Esophagus muscularis mucosa (tissue), 4 donors: Measurements from ENCODE around the gene ZNF142. TPM values are rescaled to one million over a fixed set of nuclear protein-coding genes. Genes with fewer than 3 reads are reported as not detected.

Experiments
- DNase-seq: peaks from one replicate; pipeline ENCODE4 v3.0.0-alpha.2; 2017; ENCODE audit errors: extremely low spot score
- H3K27ac ChIP-seq, 4 donors: fragments of 200-600 bp; sonication (generic); replicated peaks in 1 of 4; 1 replicate in 3 of 4; 2 replicates in 1 of 4; pipeline ENCODE4 v1.5.1; 2016 to 2019; ENCODE audit warnings: mild to moderate bottlenecking in 1 of 4
- H3K27me3 ChIP-seq, 4 donors: fragments of 200-600 bp; sonication (generic); one replicate each; pipeline versions ENCODE4 v1.5.1 to v1.6.0; 2016 to 2019
- H3K36me3 ChIP-seq, 4 donors: fragments of 200-600 bp; sonication (generic); one replicate each; pipeline ENCODE4 v1.5.1; 2016 to 2019
- H3K4me1 ChIP-seq, 4 donors: fragments of 200-600 bp; sonication (generic); one replicate each; pipeline ENCODE4 v1.5.1; 2016 to 2019
- H3K4me3 ChIP-seq, 4 donors: fragments of 200-600 bp; sonication (generic); 1 replicate in 2 of 4; 2 replicates in 2 of 4; pipeline ENCODE4 v1.5.1; 2016 to 2019; ENCODE audit warnings: mild to moderate bottlenecking in 4 of 4, moderate library complexity in 1 of 4
- H3K9me3 ChIP-seq, 4 donors: fragments of 200-600 bp; sonication (generic); 1 replicate in 3 of 4; 2 replicates in 1 of 4; pipeline ENCODE4 v1.5.1; 2016 to 2019
- EP300 ChIP-seq: sonication (generic); formaldehyde crosslinking; IDR thresholded peaks from one replicate; pipeline ENCODE4 v1.6.1; 2017; ENCODE audit warnings: antibody characterized with exemption
- POLR2A ChIP-seq: fragments of 450-650 bp; IDR thresholded peaks from one replicate; pipeline ENCODE4 v1.6.1; 2017; ENCODE audit warnings: antibody characterized with exemption, moderate library complexity, mild to moderate bottlenecking, low read depth
- POLR2AphosphoS5 ChIP-seq, 2 donors: sonication (generic); formaldehyde crosslinking; IDR thresholded peaks; one replicate each; pipeline ENCODE4 v1.6.1; 2017; ENCODE audit warnings: antibody characterized with exemption in 2 of 2
- WGBS: methylation state at CpG from one replicate; pipeline ENCODE4 v1.1.5; 2018; 5-methylcytosine and 5-hydroxymethylcytosine counted together
- intact Hi-C: fragments of 100-400 bp; cut with DNase I; formaldehyde crosslinking; loops from one replicate; pipeline ENCODE4 v1.15.1; 2023
- total RNA-seq, 4 donors: library from RNA; depleted of rRNA; stranded (reverse); fragments of >200 nt; gene quantifications; one replicate each; pipeline versions ENCODE4 v1.1.0 to v1.2.1, GENCODE V29; 2016
- TF ChIP-seq, protein P1 (sequence below), 3 experiments: fragments of 200-600 bp in 2 of 3; fragments of 450-650 bp in 1 of 3; sonication (generic) in 2 of 3; IDR thresholded peaks; one replicate each; pipeline ENCODE4 v1.5.1; 2017 to 2019; ENCODE audit warnings: antibody characterized with exemption in 3 of 3, mild to moderate bottlenecking in 2 of 3, moderate library complexity in 1 of 3

The ZNF142 gene
- 10 to 100 TPM; 17.4 to 33.6 (median 26.3) TPM for total RNA-seq

DNA sequence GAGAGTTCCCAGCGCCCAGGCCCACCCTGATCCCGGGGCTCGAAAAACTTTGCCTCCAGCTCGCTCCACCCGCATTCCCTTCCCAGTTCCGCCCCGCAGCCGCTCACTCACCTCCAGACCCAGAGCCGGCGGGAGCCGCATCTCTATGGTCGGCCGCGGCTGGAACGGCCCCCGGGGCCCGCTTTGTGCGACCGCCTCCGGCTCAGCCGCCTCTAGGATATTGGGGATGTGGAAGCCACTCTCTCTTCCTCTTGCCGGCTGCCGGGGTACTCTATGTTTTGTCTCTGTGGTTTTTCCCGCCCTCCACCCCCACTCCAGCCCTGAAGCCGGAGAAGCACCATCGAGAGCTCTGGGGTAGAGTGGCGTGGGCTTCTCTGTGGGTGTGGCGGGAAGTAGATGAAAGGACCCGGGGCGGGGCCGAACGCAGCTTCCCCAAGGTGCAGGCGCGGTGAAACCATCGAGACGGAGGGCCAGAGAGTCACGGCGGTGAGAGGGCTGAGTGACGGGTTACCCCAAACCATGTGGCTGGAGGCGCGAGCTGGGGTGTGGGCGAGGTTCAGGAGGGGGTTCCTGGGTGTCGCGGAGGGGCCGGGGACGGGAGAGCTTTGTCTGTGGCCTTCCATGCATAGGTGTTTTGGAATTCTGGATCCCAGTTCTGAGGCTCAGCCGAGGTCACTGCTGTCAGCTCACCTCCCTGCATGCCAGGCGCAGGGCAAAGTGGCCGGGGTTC, at the start of gene ZNF142, which contains the start of gene BCS1L:
ZNF142 (minus strand) TSS at position 366 of the 730 bp plus-strand sequence. CDS start 3,194 bp downstream, outside the sequence.
BCS1L (plus strand) TSS at position 426 of the 730 bp plus-strand sequence. CDS start 1,305 bp downstream, outside the sequence.
- peak; percentile 97 for DNase-seq
- 2% methylated on average over 20 of the region's 49 CpGs for WGBS
- TF ChIP-seq POLR2AphosphoS5 (IDR thresholded peaks at IDR 0.05) (peak; percentile 65 to 81), POLR2A (no peak)
- H3K4me3 ChIP-seq: peak within 1 kb of the TSS; percentile 81 to 97 (median 88)
- no peaks in the 10 kb centered on the region for H3K9me3 ChIP-seq
- no peaks in the 10 kb centered on the region for H3K27me3 ChIP-seq
- peaks cover 43 to 65% (median 49%) of the 10 kb centered on the region in 4 donors for H3K36me3 ChIP-seq
- intact Hi-C loops: no loop called here
- peak within 1 kb of the TSS; percentile 76 to 83 (median 78) for H3K27ac ChIP-seq
- H3K4me1 ChIP-seq: peaks cover 22 to 43% (median 28%) of the 10 kb centered on the region in 4 donors

- Histone ChIP-seq H3K4me1 (peaks cover 4 to 20% (median 20%) of the 10 kb centered on the region in 4 donors), H3K27me3 (no peaks in the 10 kb centered on the region), H3K27ac (no peak overlapping the region), H3K4me3 (no peak overlapping the region), H3K9me3 (no peaks in the 10 kb centered on the region), H3K36me3 (no peaks in the 10 kb centered on the region)
- TF ChIP-seq EP300 (no peak), POLR2A (no peak), POLR2AphosphoS5 (IDR thresholded peaks at IDR 0.05) (no peak)
- TF ChIP-seq, protein P1, sequence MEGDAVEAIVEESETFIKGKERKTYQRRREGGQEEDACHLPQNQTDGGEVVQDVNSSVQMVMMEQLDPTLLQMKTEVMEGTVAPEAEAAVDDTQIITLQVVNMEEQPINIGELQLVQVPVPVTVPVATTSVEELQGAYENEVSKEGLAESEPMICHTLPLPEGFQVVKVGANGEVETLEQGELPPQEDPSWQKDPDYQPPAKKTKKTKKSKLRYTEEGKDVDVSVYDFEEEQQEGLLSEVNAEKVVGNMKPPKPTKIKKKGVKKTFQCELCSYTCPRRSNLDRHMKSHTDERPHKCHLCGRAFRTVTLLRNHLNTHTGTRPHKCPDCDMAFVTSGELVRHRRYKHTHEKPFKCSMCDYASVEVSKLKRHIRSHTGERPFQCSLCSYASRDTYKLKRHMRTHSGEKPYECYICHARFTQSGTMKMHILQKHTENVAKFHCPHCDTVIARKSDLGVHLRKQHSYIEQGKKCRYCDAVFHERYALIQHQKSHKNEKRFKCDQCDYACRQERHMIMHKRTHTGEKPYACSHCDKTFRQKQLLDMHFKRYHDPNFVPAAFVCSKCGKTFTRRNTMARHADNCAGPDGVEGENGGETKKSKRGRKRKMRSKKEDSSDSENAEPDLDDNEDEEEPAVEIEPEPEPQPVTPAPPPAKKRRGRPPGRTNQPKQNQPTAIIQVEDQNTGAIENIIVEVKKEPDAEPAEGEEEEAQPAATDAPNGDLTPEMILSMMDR (IDR thresholded peaks at IDR 0.05): no peak
- DNase-seq: no peak
- intact Hi-C loops: no loop called here
- WGBS: 92% methylated on average over 4 of the region's 4 CpGs
These were observed 48.7 kb upstream of the ZNF142 start for GRCh38 chr2:218708086-218708485.

DNA sequence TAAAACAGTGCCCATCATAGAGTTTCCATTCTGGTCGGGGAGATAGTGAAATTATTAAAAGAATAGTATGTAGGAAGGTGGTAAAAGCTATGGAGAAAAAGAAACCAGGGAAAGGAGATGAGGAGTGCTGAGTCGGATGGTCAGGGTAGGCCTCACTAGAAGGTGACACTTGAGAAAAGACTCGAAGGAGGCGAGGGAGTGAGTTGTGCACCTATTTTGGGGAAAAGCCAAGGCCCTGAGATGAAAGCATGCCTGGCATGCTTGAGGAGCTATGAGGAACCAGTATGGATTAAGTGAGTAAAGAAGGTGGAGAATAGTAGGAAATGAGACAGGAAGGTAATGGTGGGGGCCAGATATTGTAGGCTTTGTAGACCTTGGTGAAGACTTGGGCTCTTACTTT, 43.9 kb upstream of the ZNF142 start:
- TF ChIP-seq POLR2A (no peak), EP300 (no peak), POLR2AphosphoS5 (IDR thresholded peaks at IDR 0.05) (no peak)
- Histone ChIP-seq H3K4me1 (no peaks in the 10 kb centered on the region), H3K27ac (no peak overlapping the region), H3K27me3 (no peaks in the 10 kb centered on the region), H3K9me3 (no peaks in the 10 kb centered on the region), H3K36me3 (peaks cover 14 to 42% (median 21%) of the 10 kb centered on the region in 4 donors), H3K4me3 (no peak overlapping the region)
- 87% methylated on average over 4 of the region's 4 CpGs for WGBS
- DNase-seq: no peak
- intact Hi-C loops: no loop called here

GRCh38 chr2:218701806-218702205, 42.4 kb upstream of the ZNF142 start:
- DNase-seq: no peak
- intact Hi-C loops: no loop called here
- TF ChIP-seq EP300 (no peak), POLR2A (no peak), POLR2AphosphoS5 (IDR thresholded peaks at IDR 0.05) (no peak)
- TF ChIP-seq, protein P1 (IDR thresholded peaks at IDR 0.05): no peak
- 87% methylated on average over 2 of the region's 2 CpGs for WGBS
- H3K36me3 ChIP-seq: peaks cover 15 to 58% (median 28%) of the 10 kb centered on the region in 4 donors
- H3K27ac ChIP-seq: no peak overlapping the region
- no peaks in the 10 kb centered on the region for H3K4me1 ChIP-seq
- H3K27me3 ChIP-seq: no peaks in the 10 kb centered on the region
- no peaks in the 10 kb centered on the region for H3K9me3 ChIP-seq
- H3K4me3 ChIP-seq: no peak overlapping the region

GRCh38 chr2:218698885-218699284, 39.5 kb upstream of the ZNF142 start:
- Histone ChIP-seq H3K36me3 (peaks cover 22 to 83% (median 42%) of the 10 kb centered on the region in 4 donors), H3K27me3 (no peaks in the 10 kb centered on the region), H3K27ac (no peak overlapping the region), H3K4me1 (no peaks in the 10 kb centered on the region), H3K4me3 (no peak overlapping the region), H3K9me3 (no peaks in the 10 kb centered on the region)
- TF ChIP-seq, protein P1 (IDR thresholded peaks at IDR 0.05): no peak
- TF ChIP-seq POLR2AphosphoS5 (IDR thresholded peaks at IDR 0.05) (no peak), EP300 (no peak), POLR2A (no peak)
- intact Hi-C loops: no loop called here
- 92% methylated on average over 5 of the region's 8 CpGs for WGBS
- no peak for DNase-seq
